ENCODE results near the gene PSORS1C2. TPM values are rescaled to one million over a fixed set of nuclear protein-coding genes. Genes with fewer than 3 reads are reported as not detected.

Gene PSORS1C2
- total and polyA plus RNA-seq, 12 donors: not detected

DNA sequence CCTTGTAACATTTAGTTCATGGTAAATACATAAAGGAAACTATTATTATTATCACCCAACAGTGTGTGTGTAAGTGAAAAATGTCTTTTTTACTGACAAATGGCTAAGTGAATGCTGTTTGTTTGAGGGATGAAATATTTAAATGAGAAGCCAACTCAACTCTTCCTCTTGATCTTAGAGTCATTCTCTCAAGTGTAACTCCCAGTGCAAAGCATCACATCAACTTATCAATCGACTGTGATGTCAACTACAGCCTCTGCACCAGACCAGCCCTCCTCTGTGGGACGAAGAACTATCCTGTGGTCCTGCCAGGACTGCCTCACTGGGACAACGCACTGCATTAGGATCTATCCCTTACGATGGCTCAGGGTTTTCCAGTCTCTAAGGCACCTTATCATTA is 31.8 kb downstream of the PSORS1C2 start:
- TF ChIP-seq, protein P1, sequence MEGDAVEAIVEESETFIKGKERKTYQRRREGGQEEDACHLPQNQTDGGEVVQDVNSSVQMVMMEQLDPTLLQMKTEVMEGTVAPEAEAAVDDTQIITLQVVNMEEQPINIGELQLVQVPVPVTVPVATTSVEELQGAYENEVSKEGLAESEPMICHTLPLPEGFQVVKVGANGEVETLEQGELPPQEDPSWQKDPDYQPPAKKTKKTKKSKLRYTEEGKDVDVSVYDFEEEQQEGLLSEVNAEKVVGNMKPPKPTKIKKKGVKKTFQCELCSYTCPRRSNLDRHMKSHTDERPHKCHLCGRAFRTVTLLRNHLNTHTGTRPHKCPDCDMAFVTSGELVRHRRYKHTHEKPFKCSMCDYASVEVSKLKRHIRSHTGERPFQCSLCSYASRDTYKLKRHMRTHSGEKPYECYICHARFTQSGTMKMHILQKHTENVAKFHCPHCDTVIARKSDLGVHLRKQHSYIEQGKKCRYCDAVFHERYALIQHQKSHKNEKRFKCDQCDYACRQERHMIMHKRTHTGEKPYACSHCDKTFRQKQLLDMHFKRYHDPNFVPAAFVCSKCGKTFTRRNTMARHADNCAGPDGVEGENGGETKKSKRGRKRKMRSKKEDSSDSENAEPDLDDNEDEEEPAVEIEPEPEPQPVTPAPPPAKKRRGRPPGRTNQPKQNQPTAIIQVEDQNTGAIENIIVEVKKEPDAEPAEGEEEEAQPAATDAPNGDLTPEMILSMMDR (IDR thresholded peaks at IDR 0.05): no peak
- intact Hi-C loops (cut with DNase I): no loop called here
- Histone ChIP-seq H3K36me3 (no peaks in the 10 kb centered on the region), H3K9me3 (no peaks in the 10 kb centered on the region), H3K4me3 (no peak overlapping the region), H3K27ac (no peak overlapping the region), H3K27me3 (peaks cover 0 to 11% (median 0%) of the 10 kb centered on the region in 7 donors), H3K4me1 (no peaks in the 10 kb centered on the region)
- ATAC-seq (no peak), DNase-seq (no peak)
- 61 to 65% methylated on average over 4 of the region's 4 CpGs for WGBS, 2 donors

DNA sequence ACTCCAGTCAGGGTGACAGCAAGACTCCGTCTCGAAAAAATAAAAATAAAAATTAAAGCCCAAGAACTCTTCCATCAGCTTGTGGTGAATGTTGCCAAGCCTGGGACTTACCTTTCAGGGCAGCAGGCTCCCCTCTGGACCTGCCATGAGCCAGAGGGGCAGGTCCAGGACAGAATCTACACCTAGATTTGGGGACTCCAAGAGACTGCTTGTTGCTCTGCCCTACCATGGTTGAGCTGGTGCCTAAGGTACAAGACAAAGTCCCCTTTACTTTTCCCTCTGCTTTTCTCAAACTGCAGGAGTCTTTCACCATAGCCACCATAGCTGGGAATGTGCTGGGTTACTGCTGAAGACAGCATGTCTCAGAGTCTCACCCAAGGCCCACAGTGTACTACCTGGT is 35.7 kb downstream of the PSORS1C2 start:
- no peak for DNase-seq
- ATAC-seq: no peak
- intact Hi-C loops (cut with DNase I): no loop called here
- 96 to 97% methylated on average over 2 of the region's 2 CpGs for WGBS, 2 donors
- TF ChIP-seq, protein P1 (IDR thresholded peaks at IDR 0.05): no peak
- Histone ChIP-seq H3K4me1 (no peaks in the 10 kb centered on the region), H3K36me3 (no peaks in the 10 kb centered on the region), H3K9me3 (no peaks in the 10 kb centered on the region), H3K27me3 (no peaks in the 10 kb centered on the region), H3K27ac (no peak overlapping the region), H3K4me3 (no peak overlapping the region)

DNA sequence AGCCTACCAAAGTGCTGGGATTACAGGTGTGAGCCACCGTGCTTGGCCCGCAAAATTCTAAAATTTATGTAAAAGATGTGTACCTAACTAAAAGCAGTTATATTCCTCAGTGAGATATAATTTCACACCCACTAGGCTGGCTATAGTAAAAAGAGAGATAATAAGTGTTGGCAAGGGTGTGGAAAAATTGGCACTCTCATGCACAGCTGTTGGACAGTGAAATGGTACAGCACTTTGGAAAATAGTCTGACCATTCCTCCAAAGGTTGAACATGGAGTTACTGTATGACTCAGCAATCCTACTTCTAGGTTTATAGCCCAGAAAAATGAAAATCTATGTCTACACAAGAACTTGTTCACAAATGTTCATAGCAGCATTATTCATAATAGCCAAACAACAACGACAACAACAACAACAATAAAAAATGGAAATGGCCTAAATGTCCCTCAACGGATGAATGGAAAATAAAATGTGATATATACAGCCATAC is 40.4 kb downstream of the PSORS1C2 start:
- no peaks in the 10 kb centered on the region for H3K27me3 ChIP-seq
- no peaks in the 10 kb centered on the region for H3K9me3 ChIP-seq
- no peak for ATAC-seq
- WGBS, 2 donors: 87 to 96% methylated on average over 4 of the region's 4 CpGs
- H3K4me3 ChIP-seq: no peak overlapping the region
- intact Hi-C loops (cut with DNase I): no loop called here
- no peak for DNase-seq
- no peak overlapping the region for H3K27ac ChIP-seq
- TF ChIP-seq, protein P1 (IDR thresholded peaks at IDR 0.05): no peak
- H3K4me1 ChIP-seq: peaks cover 0 to 22% (median 14%) of the 10 kb centered on the region in 9 donors
- H3K36me3 ChIP-seq: no peaks in the 10 kb centered on the region

DNA sequence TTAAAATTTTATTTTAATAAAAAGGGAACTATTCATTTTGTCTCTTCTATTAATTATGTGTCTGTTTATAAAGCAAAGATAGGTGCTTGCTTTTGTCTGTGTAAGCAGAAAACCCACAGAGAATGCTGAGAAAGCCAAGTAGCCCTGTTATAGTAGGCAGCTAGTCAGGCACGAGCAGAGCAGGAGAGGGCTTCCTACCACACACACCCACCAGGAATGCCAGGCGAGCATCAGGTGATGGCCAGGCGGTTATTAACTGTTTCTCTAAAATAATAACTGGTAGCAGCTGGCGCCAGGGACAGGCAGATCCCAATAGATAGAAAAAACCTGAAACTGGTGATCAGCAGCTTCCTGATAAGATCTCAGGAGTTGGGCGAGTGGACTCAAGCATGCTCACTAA is 42.2 kb downstream of the PSORS1C2 start:
- Histone ChIP-seq H3K4me1 (peaks cover 0 to 24% (median 15%) of the 10 kb centered on the region in 9 donors), H3K4me3 (no peak overlapping the region), H3K9me3 (no peaks in the 10 kb centered on the region), H3K27ac (no peak overlapping the region), H3K27me3 (no peaks in the 10 kb centered on the region), H3K36me3 (no peaks in the 10 kb centered on the region)
- DNase-seq (no peak), ATAC-seq (no peak)
- WGBS, 2 donors: 81 to 82% methylated on average over 5 of the region's 5 CpGs
- TF ChIP-seq, protein P1 (IDR thresholded peaks at IDR 0.05): no peak
- intact Hi-C loops (cut with DNase I): no loop called here
